Stimulated activated CD4-positive, alpha-beta T cell treated with anti-CD3 and anti-CD28 coated beads, Interleukin-4, amount 100 ng/mL, for 24 hours (primary cell): ENCODE measurements around the gene FALEC.

ENCODE experiments used
- DNase-seq: peaks from one replicate; pipeline ENCODE4 v3.0.0-alpha.2; 2020

Gene FALEC

DNA sequence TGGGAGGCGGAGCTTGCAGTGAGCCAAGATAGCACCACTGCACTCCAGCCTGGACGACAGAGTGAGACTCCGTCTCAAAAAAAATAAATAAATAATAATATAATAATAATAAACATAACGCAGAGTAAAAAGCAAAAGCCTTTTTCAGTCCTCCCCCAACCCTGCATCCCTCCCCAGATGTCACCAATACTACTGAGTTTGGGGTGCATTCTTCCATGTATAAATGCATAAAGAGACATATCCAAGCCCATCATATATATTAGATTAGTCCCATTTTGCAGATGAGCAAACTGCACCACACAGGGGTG, 32.7 kb downstream of the FALEC start:
- DNase-seq, result no peak

DNA sequence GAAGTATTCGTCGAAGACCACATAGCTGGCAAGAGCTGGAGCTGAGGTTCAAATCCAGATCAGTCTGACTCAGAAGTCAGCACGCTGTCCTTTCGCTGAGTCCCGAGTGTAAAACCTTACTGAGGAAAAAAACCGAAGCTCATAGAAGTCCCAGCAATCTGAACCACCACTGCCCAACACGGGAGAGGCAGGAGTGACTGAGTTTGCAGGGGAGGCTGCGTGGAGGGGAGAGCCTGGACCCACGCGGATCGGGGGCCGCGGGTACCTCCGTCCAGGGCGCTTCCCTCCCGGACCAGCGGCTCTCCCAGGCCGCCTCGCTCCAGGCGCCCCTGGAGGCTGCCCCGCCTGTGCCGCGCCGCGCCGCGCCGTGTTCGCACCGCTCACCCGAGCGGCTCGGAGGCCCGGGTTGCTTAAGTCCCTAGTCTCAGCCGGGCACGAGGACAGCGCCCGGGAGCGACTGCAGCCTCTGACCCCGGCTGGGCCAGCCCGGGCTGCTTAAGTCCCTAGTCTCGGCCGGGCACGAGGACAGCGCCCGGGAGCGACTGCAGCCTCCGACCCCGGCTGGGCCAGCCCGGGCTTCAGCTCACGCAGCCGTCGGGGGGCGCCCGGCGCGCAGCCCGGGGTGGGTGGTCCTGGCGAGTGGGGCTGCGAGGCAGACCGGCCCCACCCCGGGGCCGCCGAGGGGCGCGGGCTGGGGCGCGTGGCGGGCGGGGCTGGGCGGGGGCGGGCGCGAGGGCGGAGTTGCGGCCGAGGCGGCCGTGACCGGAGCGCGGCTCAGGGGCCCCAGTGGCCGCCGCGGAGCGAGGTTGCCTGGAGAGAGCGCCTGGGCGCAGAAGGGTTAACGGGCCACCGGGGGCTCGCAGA, 33.3 kb downstream of the FALEC start, which contains the start of gene ADAMTSL4:
Gene ADAMTSL4 (plus strand): TSS at position 777 of the 864 bp plus-strand sequence. CDS start 2,881 bp downstream, outside the sequence.
- DNase-seq, result no peak

- DNase-seq, result no peak
Observed at GRCh38 chr1:150549496-150550221, 34.1 kb downstream of the FALEC start.

DNA sequence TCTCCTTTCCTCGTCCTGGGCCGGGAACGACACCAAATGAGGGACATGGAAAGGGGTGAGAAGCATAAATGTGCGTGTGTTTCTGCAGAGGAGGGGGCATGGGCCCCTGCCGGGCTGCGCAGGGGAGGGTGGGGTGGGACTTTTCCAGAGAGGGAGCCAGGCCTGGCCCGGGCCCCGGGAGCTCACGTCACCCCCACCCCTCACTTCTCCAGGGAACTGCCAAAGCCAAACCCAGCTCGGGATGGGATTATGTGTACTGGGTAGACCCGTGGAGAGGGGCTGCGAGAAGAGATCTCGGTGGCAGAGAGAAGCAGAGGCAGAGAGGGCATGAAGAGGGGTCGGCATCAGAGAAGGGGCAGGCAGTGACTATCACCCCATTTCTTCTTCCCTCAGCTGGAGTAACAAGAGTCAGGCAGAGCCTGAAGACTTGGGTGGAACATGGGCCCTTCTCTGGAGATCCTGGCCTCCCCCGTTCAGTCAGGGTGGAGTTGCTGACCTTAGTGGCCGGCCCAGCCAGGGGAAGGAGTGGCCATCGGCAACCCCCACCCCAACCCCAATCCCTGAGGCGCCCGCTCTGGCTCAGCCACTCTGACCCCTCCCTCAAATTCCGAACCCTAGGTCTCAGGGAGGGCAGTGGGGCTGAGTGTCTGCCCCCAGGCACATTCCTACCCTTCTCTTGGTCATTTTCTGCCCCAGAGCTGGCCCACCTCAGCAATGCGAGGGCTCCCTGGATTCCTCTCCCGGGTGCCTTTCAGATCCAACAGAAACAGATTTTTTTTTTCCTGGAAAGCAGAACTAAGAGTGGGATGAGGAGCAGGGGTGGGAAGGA, 34.9 kb downstream of the FALEC start:
- DNase-seq, result no peak

GRCh38 chr1:150551051-150551783, 35.7 kb downstream of the FALEC start:
- DNase-seq, result no peak

GRCh38 chr1:150551784-150552127, 36.2 kb downstream of the FALEC start:
- no peak for DNase-seq

DNA sequence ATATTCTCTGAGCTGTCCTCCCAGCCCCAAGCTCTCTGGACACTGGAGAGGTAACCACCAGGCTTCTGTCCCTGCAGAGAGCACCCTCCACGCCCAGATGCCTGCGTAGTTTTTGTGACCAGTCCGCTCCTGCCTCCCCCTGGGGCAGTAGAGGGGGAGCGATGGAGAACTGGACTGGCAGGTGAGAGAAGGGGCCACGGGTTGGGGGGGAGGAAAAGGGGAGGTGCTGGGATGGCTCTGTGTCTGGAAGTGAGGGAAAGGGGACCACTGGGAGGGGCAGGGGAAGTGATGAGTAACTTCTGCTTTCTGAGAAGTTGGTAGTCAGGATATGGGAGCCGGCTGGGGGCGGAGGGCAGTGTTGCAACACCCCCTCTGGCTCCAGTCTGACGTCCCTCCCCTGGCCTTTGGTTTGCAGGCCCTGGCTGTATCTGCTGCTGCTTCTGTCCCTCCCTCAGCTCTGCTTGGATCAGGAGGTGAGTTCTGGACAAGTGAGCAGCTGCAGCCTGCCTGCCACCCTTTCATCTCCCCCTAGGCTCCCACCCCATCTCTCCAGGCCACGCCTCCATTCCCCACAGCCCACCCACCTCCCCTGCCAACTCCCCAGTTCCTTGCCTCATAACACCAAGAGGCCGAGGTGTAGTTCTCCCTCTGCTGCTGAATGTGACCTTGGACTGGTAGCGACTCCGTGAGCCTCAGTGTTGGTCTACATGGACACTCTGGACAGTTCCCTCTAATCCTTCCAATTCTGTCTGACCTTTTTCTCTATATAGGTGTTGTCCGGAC, 36.8 kb downstream of the FALEC start:
- no peak for DNase-seq

GRCh38 chr1:150552911-150553289, 37.3 kb downstream of the FALEC start:
- no peak for DNase-seq

GRCh38 chr1:150553392-150554085, 38.0 kb downstream of the FALEC start:
- no peak for DNase-seq

- DNase-seq, result no peak
Observed at GRCh38 chr1:150554086-150554452, 38.5 kb downstream of the FALEC start.

- no peak for DNase-seq
Observed at GRCh38 chr1:150555198-150555970, 39.8 kb downstream of the FALEC start.

DNA sequence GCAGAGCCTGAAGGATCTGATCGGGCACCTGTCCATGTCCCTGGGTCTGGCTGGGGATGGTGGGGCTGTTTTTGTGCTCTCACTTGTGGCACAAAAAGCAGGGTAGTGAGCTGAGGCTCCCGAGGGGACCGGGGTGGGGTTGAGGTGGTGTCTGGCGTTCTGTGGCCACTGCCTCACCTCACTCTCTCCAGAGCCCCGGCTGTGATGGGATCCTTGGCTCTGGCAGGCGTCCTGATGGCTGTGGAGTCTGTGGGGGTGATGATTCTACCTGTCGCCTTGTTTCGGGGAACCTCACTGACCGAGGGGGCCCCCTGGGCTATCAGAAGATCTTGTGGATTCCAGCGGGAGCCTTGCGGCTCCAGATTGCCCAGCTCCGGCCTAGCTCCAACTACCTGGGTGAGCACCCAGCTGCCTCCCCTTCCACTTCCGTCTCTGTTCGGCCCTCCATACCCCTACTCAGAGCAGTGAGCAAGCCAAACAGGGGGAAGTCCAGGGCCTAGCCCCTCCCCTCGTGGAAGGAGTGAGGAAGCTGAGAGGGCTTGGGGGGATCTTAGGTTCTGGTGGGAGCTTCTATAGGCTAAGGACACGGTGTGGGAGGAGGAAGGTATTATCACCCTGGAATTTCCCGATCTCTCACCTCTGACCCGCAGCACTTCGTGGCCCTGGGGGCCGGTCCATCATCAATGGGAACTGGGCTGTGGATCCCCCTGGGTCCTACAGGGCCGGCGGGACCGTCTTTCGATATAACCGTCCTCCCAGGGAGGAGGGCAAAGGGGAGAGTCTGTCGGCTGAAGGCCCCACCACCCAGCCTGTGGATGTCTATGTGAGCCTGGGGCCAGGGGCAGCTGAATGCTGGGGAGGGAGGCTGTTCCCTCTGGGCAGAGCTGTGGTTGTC, 40.7 kb downstream of the FALEC start:
- no peak for DNase-seq

- DNase-seq, result no peak
Observed at GRCh38 chr1:150557065-150557600, 41.6 kb downstream of the FALEC start.

GRCh38 chr1:150557813-150558212, 42.3 kb downstream of the FALEC start:
- no peak for DNase-seq

- no peak for DNase-seq
Observed at GRCh38 chr1:150558303-150558704, 42.8 kb downstream of the FALEC start.

- no peak for DNase-seq
Observed at GRCh38 chr1:150558761-150559655, 43.5 kb downstream of the FALEC start.

DNA sequence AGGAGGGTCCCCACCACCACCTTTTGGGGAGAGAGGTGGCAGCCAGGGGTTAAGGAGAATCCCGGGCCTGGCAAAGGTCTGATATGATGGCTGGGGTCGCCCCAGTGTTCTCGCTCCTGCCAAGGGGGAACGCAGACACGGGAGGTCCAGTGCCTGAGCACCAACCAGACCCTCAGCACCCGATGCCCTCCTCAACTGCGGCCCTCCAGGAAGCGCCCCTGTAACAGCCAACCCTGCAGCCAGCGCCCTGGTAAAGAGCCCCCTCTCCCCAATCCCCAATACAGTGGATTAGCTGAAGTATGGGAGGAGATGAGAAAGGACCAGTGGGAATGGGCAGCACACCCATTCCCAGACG, 44.1 kb downstream of the FALEC start:
- DNase-seq, result no peak

DNA sequence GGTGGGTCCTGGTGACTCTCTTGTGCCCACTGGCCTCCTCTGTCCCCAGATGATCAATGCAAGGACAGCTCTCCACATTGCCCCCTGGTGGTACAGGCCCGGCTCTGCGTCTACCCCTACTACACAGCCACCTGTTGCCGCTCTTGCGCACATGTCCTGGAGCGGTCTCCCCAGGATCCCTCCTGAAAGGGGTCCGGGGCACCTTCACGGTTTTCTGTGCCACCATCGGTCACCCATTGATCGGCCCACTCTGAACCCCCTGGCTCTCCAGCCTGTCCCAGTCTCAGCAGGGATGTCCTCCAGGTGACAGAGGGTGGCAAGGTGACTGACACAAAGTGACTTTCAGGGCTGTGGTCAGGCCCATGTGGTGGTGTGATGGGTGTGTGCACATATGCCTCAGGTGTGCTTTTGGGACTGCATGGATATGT, 44.5 kb downstream of the FALEC start:
- DNase-seq, result peak; percentile 83
